ENCODE results near the gene GALNT9. TPM values are rescaled to one million over a fixed set of nuclear protein-coding genes. Genes with fewer than 3 reads are reported as not detected.

The GALNT9 gene
- total RNA-seq, 1 experiment from 2014 or later: 2.6 TPM

- no peak overlapping the region for H3K4me3 ChIP-seq (replicated peaks in 1 of 2; ENCODE audit: low read depth in 1 of 2, low read length in 2 of 2)
- no peaks in the 10 kb centered on the region for H4K20me1 ChIP-seq (ENCODE audit: insufficient read depth)
- no peak overlapping the region for H3K4me2 ChIP-seq (ENCODE audit: low read length)
- ChIA-PET RAD21 (ENCODE audit: low non-redundant PET in 1 of 2, low total read pairs in 2 of 2, uncharacterized antibody in 2 of 2, unreplicated experiment in 2 of 2) (no interaction called here), CTCF (no interaction called here), POLR2A (no interaction called here)
- H2AFZ ChIP-seq (ENCODE audit: low read depth, low read length, poor library complexity, severe bottlenecking): no peak overlapping the region
- peaks cover 8 to 31% of the 10 kb centered on the region in 2 experiments; a peak in 3 of 4 replicates for H3K4me1 ChIP-seq (ENCODE audit: control insufficient read depth in 1 of 2, insufficient read depth in 2 of 2, low read length in 2 of 2)
- H3K79me2 ChIP-seq (ENCODE audit: insufficient read depth, low read length): no peaks in the 10 kb centered on the region
- no peaks in the 10 kb centered on the region for H3K9me2 ChIP-seq (ENCODE audit: insufficient read depth)
- DNase-seq (ENCODE audit: low read depth, low spot score) (no peak), ATAC-seq (no peak)
- H3K27ac ChIP-seq (ENCODE audit: low read depth, low read length): no peak overlapping the region
- intact Hi-C loops (cut with micrococcal nuclease): loop anchor here (2.0 kb wide), 1 partner anchor 63 kb away; no protein-coding TSS in a partner anchor
- no peaks in the 10 kb centered on the region for H3K36me3 ChIP-seq (ENCODE audit: control insufficient read depth in 1 of 2, insufficient read depth in 2 of 2, low read length in 2 of 2)
- no peak overlapping the region for H3K9ac ChIP-seq (ENCODE audit: low read length)
- no peaks in the 10 kb centered on the region for H3K9me3 ChIP-seq (ENCODE audit: control insufficient read depth in 1 of 2, insufficient read depth in 1 of 2, low read depth in 1 of 2, low read length in 2 of 2)
- H3K27me3 ChIP-seq (ENCODE audit: insufficient read depth, low read length): peaks cover 8% of the 10 kb centered on the region; the same call in 1 of the 2 replicates
- TF ChIP-seq POLR2A (IDR thresholded peaks at IDR 0.05; ENCODE audit: borderline replicate concordance, extremely low read depth, insufficient read depth, insufficient read length): no peak
- TF ChIP-seq ZNF274 (IDR thresholded peaks at IDR 0.05; ENCODE audit: low read depth, low read length): no peak
- no peak for TF ChIP-seq SIN3A (IDR thresholded peaks at IDR 0.05; ENCODE audit: low read depth)
- TF ChIP-seq ATF3 (IDR thresholded peaks at IDR 0.05): no peak
- TF ChIP-seq CEBPB (IDR thresholded peaks at IDR 0.05; ENCODE audit: low read depth): no peak
- TF ChIP-seq RAD21 (IDR thresholded peaks at IDR 0.05; ENCODE audit: low read depth): no peak
- no TSS peak for BruUV-seq (replicated peaks)
These were observed 111.4 kb downstream of the GALNT9 start for GRCh38 chr12:132217800-132218526.

- RAD21 ChIA-PET (ENCODE audit: low non-redundant PET in 1 of 2, low total read pairs in 2 of 2, uncharacterized antibody in 2 of 2, unreplicated experiment in 2 of 2): no interaction called here
- no peak for DNase-seq (ENCODE audit: low read depth, low spot score)
- CTCF ChIA-PET: no interaction called here
- Histone ChIP-seq H3K36me3 (ENCODE audit: control insufficient read depth in 1 of 2, insufficient read depth in 2 of 2, low read length in 2 of 2) (no peaks in the 10 kb centered on the region), H3K9ac (ENCODE audit: low read length) (no peak overlapping the region), H3K4me3 (replicated peaks in 1 of 2; ENCODE audit: low read depth in 1 of 2, low read length in 2 of 2) (no peak overlapping the region), H3K27ac (ENCODE audit: low read depth, low read length) (no peak overlapping the region), H3K4me2 (ENCODE audit: low read length) (no peak overlapping the region), H3K79me2 (ENCODE audit: insufficient read depth, low read length) (no peaks in the 10 kb centered on the region), H3K9me2 (ENCODE audit: insufficient read depth) (no peaks in the 10 kb centered on the region), H3K27me3 (ENCODE audit: insufficient read depth, low read length) (peaks cover 8% of the 10 kb centered on the region; the same call in 1 of the 2 replicates), H2AFZ (ENCODE audit: low read depth, low read length, poor library complexity, severe bottlenecking) (no peak overlapping the region), H3K4me1 (ENCODE audit: control insufficient read depth in 1 of 2, insufficient read depth in 2 of 2, low read length in 2 of 2) (peaks cover 3 to 25% of the 10 kb centered on the region in 2 experiments; a peak in 3 of 4 replicates), H3K9me3 (ENCODE audit: control insufficient read depth in 1 of 2, insufficient read depth in 1 of 2, low read depth in 1 of 2, low read length in 2 of 2) (no peaks in the 10 kb centered on the region), H4K20me1 (ENCODE audit: insufficient read depth) (no peaks in the 10 kb centered on the region)
- POLR2A ChIA-PET: no interaction called here
- no TSS peak for BruUV-seq (replicated peaks)
- no peak for ATAC-seq
- intact Hi-C loops (cut with micrococcal nuclease): no loop called here
- TF ChIP-seq EZH2 (IDR thresholded peaks at IDR 0.05) (no peak), POLR2A (IDR thresholded peaks at IDR 0.05; ENCODE audit: borderline replicate concordance, extremely low read depth, insufficient read depth, insufficient read length) (no peak), JUND (IDR thresholded peaks at IDR 0.05) (no peak), FOSL1 (IDR thresholded peaks at IDR 0.05; ENCODE audit: low read depth) (no peak), REST (IDR thresholded peaks at IDR 0.05; ENCODE audit: low read depth) (no peak), ZBTB33 (IDR thresholded peaks at IDR 0.05; ENCODE audit: extremely low read depth, insufficient replicate concordance, low read length) (no peak), CTCF (IDR thresholded peaks at IDR 0.05 in 2 of 3, conservative IDR thresholded peaks at IDR 0.05 in 1 of 3; ENCODE audit: borderline replicate concordance in 1 of 3, insufficient read depth in 1 of 3, low read depth in 2 of 3, low read length in 2 of 3) (no peak)
These were observed 112.0 kb downstream of the GALNT9 start for GRCh38 chr12:132217371-132217770.

Data from HCT116 (cell line).